ENCODE measurements around the gene SDK1. TPM values are rescaled to one million over a fixed set of nuclear protein-coding genes. Genes with fewer than 3 reads are reported as not detected.

The SDK1 gene
- total and polyA plus RNA-seq, 12 donors, result 1.0 to 5.3 (median 3.2) TPM

GRCh38 chr7:3321745-3322144 is 20.7 kb downstream of the SDK1 start:
- DNase-seq, result no peak
- intact Hi-C loops (cut with DNase I), result no loop called here
- WGBS, 2 donors, result 95 to 97% methylated on average over 3 of the region's 3 CpGs
- Histone ChIP-seq H3K9me3 (peaks cover 0 to 12% (median 0%) of the 10 kb centered on the region in 11 donors), H3K4me3 (no peak overlapping the region), H3K36me3 (no peaks in the 10 kb centered on the region), H3K27me3 (peaks cover 0 to 1% (median 0%) of the 10 kb centered on the region in 7 donors), H3K4me1 (no peaks in the 10 kb centered on the region), H3K27ac (no peak overlapping the region)
- ATAC-seq, result no peak
- TF ChIP-seq CTCF (IDR thresholded peaks at IDR 0.05), result no peak

- Histone ChIP-seq H3K36me3 (no peaks in the 10 kb centered on the region), H3K27me3 (no peaks in the 10 kb centered on the region), H3K4me1 (no peaks in the 10 kb centered on the region), H3K27ac (no peak overlapping the region), H3K4me3 (no peak overlapping the region), H3K9me3 (peaks cover 0 to 12% (median 0%) of the 10 kb centered on the region in 11 donors)
- TF ChIP-seq CTCF (IDR thresholded peaks at IDR 0.05), result no peak
- intact Hi-C loops (cut with DNase I), result no loop called here
- ATAC-seq, result no peak
- no peak for DNase-seq
- 91 to 94% methylated on average over 1 of the region's 1 CpG for WGBS, 2 donors
These were observed 25.2 kb downstream of the SDK1 start for GRCh38 chr7:3326246-3326645.

GRCh38 chr7:3327099-3327498 is 26.0 kb downstream of the SDK1 start:
- 74 to 80% methylated on average over 2 of the region's 2 CpGs for WGBS, 2 donors
- no peak overlapping the region for H3K4me3 ChIP-seq
- DNase-seq (no peak), ATAC-seq (no peak)
- no peak for TF ChIP-seq CTCF (IDR thresholded peaks at IDR 0.05)
- no peaks in the 10 kb centered on the region for H3K36me3 ChIP-seq
- no peaks in the 10 kb centered on the region for H3K4me1 ChIP-seq
- intact Hi-C loops (cut with DNase I), result no loop called here
- peaks cover 0 to 12% (median 0%) of the 10 kb centered on the region in 11 donors for H3K9me3 ChIP-seq
- no peak overlapping the region for H3K27ac ChIP-seq
- H3K27me3 ChIP-seq, result no peaks in the 10 kb centered on the region

- intact Hi-C loops (cut with DNase I), result no loop called here
- no peaks in the 10 kb centered on the region for H3K36me3 ChIP-seq
- no peaks in the 10 kb centered on the region for H3K27me3 ChIP-seq
- ATAC-seq (no peak), DNase-seq (no peak)
- peaks cover 0 to 11% (median 0%) of the 10 kb centered on the region in 11 donors for H3K9me3 ChIP-seq
- H3K4me1 ChIP-seq, result no peaks in the 10 kb centered on the region
- WGBS, 2 donors, result 35 to 40% methylated on average over 5 of the region's 5 CpGs
- H3K27ac ChIP-seq, result no peak overlapping the region
- no peak overlapping the region for H3K4me3 ChIP-seq
- TF ChIP-seq CTCF (IDR thresholded peaks at IDR 0.05), result no peak
These were observed 26.6 kb downstream of the SDK1 start for GRCh38 chr7:3327655-3328054.

Measured in heart right ventricle (tissue), 16 donors.